Naive B cell (primary cell): ENCODE measurements around the gene GNG4. TPM values are rescaled to one million over a fixed set of nuclear protein-coding genes. Genes with fewer than 3 reads are reported as not detected.
"Not testable (repeated sequence)": the region's sequence is repeated elsewhere in the genome, so short reads cannot be mapped to it uniquely, and the experiment has no call there.

ENCODE experiments used
- ATAC-seq, 2 donors: fragments of 150-1000 bp; cut with Tn5 transposase; 2 replicates each; pipeline ENCODE4 v1.10.0; 2021; ENCODE audit warnings: low read depth in 2 of 2, mild to moderate bottlenecking in 2 of 2, moderate library complexity in 2 of 2
- DNase-seq: peaks from one replicate; pipeline ENCODE4 v3.0.0; 2022
- H3K27ac Mint-ChIP-seq, 6 donors: one replicate each; pipeline ENCODE4 v1.8.0; 2020 to 2022; ENCODE audit warnings: mild to moderate bottlenecking in 6 of 6, mixed read lengths in 6 of 6, moderate library complexity in 5 of 6, inconsistent platforms in 2 of 6
- H3K27me3 Mint-ChIP-seq, 3 donors: one replicate each; pipeline ENCODE4 v1.8.0; 2021 to 2022; ENCODE audit warnings: mixed read lengths in 3 of 3, mild to moderate bottlenecking in 1 of 3
- H3K36me3 Mint-ChIP-seq, 2 donors: one replicate each; pipeline ENCODE4 v1.8.0; 2020 to 2022; ENCODE audit warnings: mixed read lengths in 2 of 2, inconsistent platforms in 1 of 2, mild to moderate bottlenecking in 1 of 2
- H3K4me1 Mint-ChIP-seq, 3 donors: one replicate each; pipeline ENCODE4 v1.8.0; 2020 to 2022; ENCODE audit warnings: mixed read lengths in 3 of 3, inconsistent platforms in 1 of 3, mild to moderate bottlenecking in 1 of 3, moderate library complexity in 1 of 3
- H3K4me3 Mint-ChIP-seq, 8 donors: one replicate each; pipeline ENCODE4 v1.8.0; 2020 to 2022; ENCODE audit warnings: mild to moderate bottlenecking in 8 of 8, mixed read lengths in 8 of 8, moderate library complexity in 8 of 8, inconsistent platforms in 2 of 8
- H3K9me3 Mint-ChIP-seq, 7 donors: one replicate each; pipeline ENCODE4 v1.8.0; 2020 to 2022; ENCODE audit warnings: mixed read lengths in 7 of 7, mild to moderate bottlenecking in 5 of 7, inconsistent platforms in 2 of 7, moderate library complexity in 1 of 7
- polyA plus RNA-seq, 6 donors: library from polyadenylated mRNA; unstranded; fragments of 300-500 nt; fragmentation: Illumina TruSeq; gene quantifications; one replicate each; pipeline ENCODE4 v1.2.3, GENCODE V29; 2021; ENCODE audit warnings: low read depth in 6 of 6

The GNG4 gene
- polyA plus RNA-seq, 6 donors from 2014 or later: not detected

DNA sequence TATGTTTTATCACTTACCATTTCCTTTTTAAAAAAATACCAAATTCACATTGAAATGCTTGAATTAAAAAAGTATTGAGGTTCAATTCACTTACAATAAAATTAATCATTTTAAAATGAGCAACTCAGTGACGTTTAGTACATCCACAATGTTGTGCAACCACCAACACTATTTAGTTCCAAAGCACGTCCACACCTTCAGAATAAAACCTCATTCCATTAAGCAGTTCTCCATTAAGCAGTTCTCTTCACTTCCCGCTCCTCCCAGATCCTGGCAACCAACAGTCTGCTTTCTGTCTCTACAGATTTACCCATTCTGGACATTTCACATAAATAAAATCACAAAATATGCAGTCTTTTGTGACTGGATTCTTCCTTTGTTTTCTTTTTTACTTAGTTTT lies 41.3 kb downstream of the GNG4 start:
- H3K27me3 Mint-ChIP-seq: peaks cover 4 to 24% (median 18%) of the 10 kb centered on the region in 3 donors
- peaks cover 0 to 2% (median 0%) of the 10 kb centered on the region in 7 donors for H3K9me3 Mint-ChIP-seq
- ATAC-seq (no peak), DNase-seq (no peak)
- no peaks in the 10 kb centered on the region for H3K4me1 Mint-ChIP-seq
- H3K36me3 Mint-ChIP-seq: no peaks in the 10 kb centered on the region
- H3K27ac Mint-ChIP-seq: no peak overlapping the region
- no peak overlapping the region for H3K4me3 Mint-ChIP-seq

DNA sequence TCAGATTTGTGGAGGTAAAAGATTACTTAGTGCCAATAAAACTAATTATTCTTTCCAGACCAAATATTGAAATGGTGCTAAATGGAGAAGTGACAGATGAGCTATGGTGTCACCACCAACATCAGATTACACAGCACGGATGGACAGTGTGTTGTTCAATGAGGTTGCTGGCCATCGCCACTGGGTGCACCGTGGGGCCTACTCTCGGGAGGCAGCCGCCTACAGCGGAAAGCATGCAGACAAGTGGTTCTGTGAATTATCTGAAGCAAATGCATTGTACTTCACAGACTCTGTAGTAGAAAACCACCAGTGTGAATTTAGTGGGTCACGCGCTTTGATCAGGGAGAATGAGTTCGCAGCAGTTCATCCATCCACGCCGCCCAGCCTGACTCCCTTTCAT lies 42.3 kb downstream of the GNG4 start:
- H3K4me3 Mint-ChIP-seq: no peak overlapping the region
- no peak for ATAC-seq
- no peaks in the 10 kb centered on the region for H3K36me3 Mint-ChIP-seq
- H3K27ac Mint-ChIP-seq: no peak overlapping the region
- peaks cover 0 to 2% (median 0%) of the 10 kb centered on the region in 7 donors for H3K9me3 Mint-ChIP-seq
- H3K27me3 Mint-ChIP-seq: peaks cover 4 to 24% (median 18%) of the 10 kb centered on the region in 3 donors
- DNase-seq: no peak
- H3K4me1 Mint-ChIP-seq: no peaks in the 10 kb centered on the region

DNA sequence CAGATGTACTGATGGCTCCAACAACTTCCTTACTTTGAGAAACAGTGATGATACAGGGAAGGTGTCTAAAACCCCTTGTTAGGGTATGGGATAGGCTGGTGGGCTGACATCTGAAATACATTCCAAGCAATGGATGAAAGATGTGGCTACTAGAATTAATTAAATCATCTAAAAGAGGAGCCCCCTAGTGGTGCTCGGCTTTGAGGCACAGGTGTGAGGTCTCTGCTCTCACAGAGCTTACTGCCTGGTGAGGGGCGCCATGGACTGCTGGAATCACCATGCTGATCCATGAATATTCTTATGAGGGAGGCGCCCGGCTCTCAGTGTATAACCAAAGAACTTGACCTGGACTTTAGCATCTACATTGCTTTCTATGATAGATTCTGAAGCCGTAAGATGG lies 48.5 kb downstream of the GNG4 start:
- DNase-seq (no peak), ATAC-seq (no peak)
- peaks cover 8 to 20% (median 17%) of the 10 kb centered on the region in 3 donors for H3K27me3 Mint-ChIP-seq
- H3K4me3 Mint-ChIP-seq: no peak overlapping the region
- H3K36me3 Mint-ChIP-seq: no peaks in the 10 kb centered on the region
- no peak overlapping the region for H3K27ac Mint-ChIP-seq
- no peaks in the 10 kb centered on the region for H3K4me1 Mint-ChIP-seq
- H3K9me3 Mint-ChIP-seq: no peaks in the 10 kb centered on the region

DNA sequence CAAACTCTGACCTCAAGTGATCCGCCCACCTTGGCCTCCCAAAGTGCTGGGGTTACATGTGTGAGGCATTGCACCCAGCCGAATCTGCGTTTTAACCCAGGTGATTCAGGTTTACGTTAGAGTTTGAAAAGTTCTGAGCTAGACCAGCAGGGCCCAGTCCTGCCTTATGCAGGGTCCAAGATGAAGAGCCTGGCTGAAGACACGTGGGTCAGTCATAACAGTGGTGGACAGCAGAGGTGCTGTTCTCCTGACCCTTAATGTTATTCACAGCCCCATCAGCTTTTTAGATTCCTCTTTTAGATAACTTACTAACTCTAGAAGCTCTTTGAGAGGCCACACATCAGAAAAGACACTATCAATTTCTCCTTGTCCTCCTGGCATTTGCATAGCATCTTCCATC lies 50.0 kb downstream of the GNG4 start:
- Mint-ChIP-seq H3K36me3 (no peaks in the 10 kb centered on the region), H3K27ac (no peak overlapping the region), H3K4me3 (no peak overlapping the region), H3K9me3 (no peaks in the 10 kb centered on the region), H3K27me3 (peaks cover 6 to 8% (median 8%) of the 10 kb centered on the region in 3 donors), H3K4me1 (no peaks in the 10 kb centered on the region)
- DNase-seq: no peak
- no peak for ATAC-seq

DNA sequence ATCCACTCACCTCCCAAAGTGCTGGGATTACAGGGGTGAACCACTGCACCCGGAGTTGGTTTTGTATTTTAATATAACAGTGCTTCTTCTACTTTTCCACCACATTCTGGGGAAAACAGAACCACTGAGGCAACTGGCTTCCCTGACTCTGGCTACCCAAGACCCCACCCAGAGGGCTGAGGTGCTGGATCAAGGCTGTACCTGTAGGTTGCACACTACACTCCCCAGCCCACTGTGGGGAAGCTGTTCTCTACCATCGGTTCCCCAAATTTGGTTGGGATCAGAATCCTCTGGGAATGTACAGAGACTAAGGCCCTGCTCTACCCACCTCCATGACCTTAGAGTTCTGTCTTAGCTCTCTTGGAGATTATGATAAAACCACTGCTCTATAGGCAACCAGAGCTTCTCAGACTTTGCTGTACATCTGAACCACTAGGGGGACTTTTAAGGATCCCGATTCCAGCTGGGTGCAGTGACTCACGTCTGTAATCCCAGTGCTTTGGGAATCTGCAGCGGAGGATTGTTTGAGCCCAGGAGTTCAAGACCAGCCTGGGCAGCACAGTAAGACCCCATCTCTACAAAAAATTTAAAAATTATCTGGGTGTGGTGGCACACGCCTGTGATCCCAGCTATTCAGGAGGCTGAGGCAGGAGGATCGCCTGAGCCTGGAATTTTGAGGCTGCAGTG lies 51.6 kb downstream of the GNG4 start:
- H3K4me3 Mint-ChIP-seq: no peak overlapping the region
- no peak overlapping the region for H3K27ac Mint-ChIP-seq

DNA sequence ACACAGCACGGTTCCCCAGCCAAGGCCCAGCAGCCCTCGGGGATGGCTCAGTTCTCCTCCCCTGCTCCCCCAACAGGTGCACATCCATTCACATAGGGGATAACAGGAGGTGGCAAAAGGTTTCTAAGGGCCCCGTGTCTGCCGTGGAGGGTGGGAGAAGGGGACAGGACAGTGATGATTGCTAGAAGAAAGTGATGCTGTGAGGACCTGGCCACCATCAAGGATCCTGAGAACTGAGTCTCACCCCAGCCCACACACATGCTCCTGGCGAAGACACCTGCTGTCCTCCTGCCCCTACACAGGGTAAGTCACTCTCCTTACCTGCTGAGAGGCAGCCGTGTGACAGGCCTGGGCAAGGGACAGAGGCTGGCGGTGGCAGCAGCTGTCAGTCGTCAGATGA lies 54.5 kb downstream of the GNG4 start:
- DNase-seq (no peak), ATAC-seq (no peak)
- Mint-ChIP-seq H3K4me1 (peaks cover 0 to 2% (median 0%) of the 10 kb centered on the region in 3 donors), H3K4me3 (no peak overlapping the region), H3K27me3 (peaks cover 17 to 46% (median 32%) of the 10 kb centered on the region in 3 donors), H3K36me3 (peaks cover 0 to 2% of the 10 kb centered on the region in 2 donors), H3K27ac (no peak overlapping the region), H3K9me3 (peaks cover 0 to 27% (median 10%) of the 10 kb centered on the region in 7 donors)

More for the DNA sequence above, 51.6 kb downstream of the GNG4 start:
- DNase-seq (no peak), ATAC-seq (no peak)
- Mint-ChIP-seq H3K4me1 (peaks cover 0 to 2% (median 0%) of the 10 kb centered on the region in 3 donors), H3K36me3 (no peaks in the 10 kb centered on the region), H3K9me3 (peaks cover 0 to 12% (median 0%) of the 10 kb centered on the region in 7 donors), H3K27me3 (peaks cover 7 to 18% (median 11%) of the 10 kb centered on the region in 3 donors)

DNA sequence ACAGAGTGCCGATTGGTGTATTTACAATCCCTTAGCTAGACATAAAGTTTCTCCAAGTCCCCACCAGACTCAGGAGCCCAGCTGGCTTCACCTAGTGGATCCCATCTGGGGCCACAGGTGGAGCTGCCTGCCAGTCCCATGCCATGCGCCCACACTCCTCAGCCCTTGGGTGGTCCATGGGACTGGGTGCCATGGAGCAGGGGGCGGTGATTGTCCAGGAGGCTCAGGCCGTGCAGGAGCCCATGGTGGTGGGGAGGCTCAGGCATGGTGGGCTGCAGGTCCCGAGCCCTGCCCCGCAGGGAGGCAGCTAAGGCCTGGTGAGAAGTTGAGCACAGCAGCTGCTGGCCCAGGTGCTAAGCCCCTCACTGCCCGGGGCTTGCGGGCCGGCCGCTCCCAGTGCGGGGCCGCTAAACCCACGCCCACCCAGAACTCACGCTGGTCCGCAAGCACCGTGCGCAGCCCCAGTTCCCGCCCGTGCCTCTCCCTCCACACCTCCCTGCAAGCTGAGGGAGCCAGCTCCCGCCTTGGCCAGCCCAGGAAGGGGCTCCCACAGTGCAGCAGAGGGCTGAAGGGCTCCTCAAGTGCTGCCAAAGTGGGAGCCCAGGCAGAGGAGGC lies 55.2 kb downstream of the GNG4 start:
- H3K36me3 Mint-ChIP-seq, H3K4me1 Mint-ChIP-seq, H3K27ac Mint-ChIP-seq, DNase-seq, H3K4me3 Mint-ChIP-seq, ATAC-seq: not testable (repeated sequence)
- H3K9me3 Mint-ChIP-seq: peaks cover 4 to 34% (median 17%) of the 10 kb centered on the region in 7 donors
- peaks cover 13 to 47% (median 36%) of the 10 kb centered on the region in 3 donors for H3K27me3 Mint-ChIP-seq

DNA sequence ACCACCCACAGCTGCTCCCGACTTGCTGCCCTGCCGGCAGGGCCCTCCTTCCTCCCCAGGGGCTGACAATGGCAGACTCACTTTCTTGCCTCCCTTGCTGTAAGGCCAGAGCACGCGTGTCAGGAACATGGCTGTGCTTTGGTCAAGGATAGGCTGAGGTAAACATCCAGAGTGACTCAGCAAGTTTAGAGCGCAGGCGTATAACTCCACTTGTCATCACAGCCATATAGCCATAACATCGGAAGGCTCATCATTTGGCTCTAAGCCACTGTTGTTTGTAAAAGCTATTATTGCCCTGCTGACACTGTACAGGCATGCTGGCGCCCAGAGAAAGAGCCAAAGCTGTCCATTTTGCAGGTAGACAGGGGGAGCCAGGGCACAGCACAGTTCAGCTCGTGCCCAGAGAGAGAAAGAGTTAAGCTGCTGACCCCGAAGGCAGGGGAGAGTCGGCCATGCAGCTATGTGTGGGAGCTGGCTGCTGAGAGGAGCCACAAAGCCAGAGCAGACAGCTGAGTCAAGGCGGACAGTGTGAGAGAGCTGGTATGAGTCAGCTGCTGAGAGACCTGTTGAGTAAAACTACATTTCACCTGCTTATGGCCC lies 60.6 kb downstream of the GNG4 start:
- Mint-ChIP-seq H3K4me1 (peaks cover 0 to 2% (median 0%) of the 10 kb centered on the region in 3 donors), H3K4me3 (no peak overlapping the region), H3K27ac (no peak overlapping the region), H3K36me3 (peaks cover 10 to 43% of the 10 kb centered on the region in 2 donors), H3K9me3 (peaks cover 20 to 45% (median 28%) of the 10 kb centered on the region in 7 donors), H3K27me3 (peaks cover 33 to 75% (median 74%) of the 10 kb centered on the region in 3 donors)
- ATAC-seq: no peak
- DNase-seq: no peak

DNA sequence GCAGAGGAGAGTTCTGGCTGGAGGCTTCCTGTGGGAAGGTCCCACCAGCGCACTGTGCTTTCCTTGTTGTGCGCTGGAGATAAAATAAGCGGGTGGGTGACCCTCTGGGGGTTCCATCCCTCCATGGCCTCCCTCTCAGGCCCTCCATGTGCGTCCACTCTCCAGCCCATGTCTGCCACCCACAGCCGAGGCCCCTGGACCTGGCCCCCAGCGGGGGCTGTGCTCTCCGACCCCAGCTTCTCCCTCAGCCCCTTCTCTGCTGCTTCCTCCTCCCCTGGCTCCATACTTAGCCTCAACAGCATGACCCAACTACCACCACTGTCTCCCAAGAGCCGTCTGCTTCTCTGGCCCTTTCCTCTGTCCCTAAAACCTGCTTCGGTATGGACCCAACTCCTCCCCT lies 61.4 kb downstream of the GNG4 start:
- Mint-ChIP-seq H3K4me1 (no peaks in the 10 kb centered on the region), H3K4me3 (peak overlapping the region in 1 of 8 donors; percentile 73), H3K36me3 (peaks cover 10 to 43% of the 10 kb centered on the region in 2 donors), H3K27ac (no peak overlapping the region), H3K27me3 (peaks cover 38 to 71% (median 66%) of the 10 kb centered on the region in 3 donors), H3K9me3 (peaks cover 20 to 44% (median 27%) of the 10 kb centered on the region in 7 donors)
- no peak for DNase-seq
- no peak for ATAC-seq

DNA sequence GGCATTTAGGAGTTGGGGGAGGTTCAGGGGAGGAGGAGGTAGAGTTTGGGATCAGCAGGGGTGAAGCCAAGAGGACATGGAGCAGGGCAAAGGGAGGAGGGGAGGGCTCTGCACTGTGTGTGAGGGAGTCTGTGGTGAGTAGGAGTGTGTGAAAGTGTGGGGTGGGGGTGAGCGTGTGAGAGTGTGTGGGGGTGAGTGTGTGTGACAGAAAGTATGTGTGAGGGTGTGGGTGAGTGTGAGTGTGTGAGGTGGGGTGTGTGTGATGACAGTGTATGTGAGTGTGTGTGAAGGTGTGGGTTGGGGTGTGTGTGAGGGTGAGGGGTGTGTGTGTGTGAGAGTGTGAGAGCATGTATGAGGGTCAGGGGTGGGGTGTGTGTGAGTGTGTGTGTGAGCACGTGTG lies 62.6 kb downstream of the GNG4 start:
- H3K27ac Mint-ChIP-seq: no peak overlapping the region
- peaks cover 40 to 60% (median 59%) of the 10 kb centered on the region in 3 donors for H3K27me3 Mint-ChIP-seq
- DNase-seq (no peak), ATAC-seq (no peak)
- no peak overlapping the region for H3K4me3 Mint-ChIP-seq
- H3K9me3 Mint-ChIP-seq: peaks cover 20 to 44% (median 26%) of the 10 kb centered on the region in 7 donors
- H3K36me3 Mint-ChIP-seq: peaks cover 10 to 43% of the 10 kb centered on the region in 2 donors
- no peaks in the 10 kb centered on the region for H3K4me1 Mint-ChIP-seq

DNA sequence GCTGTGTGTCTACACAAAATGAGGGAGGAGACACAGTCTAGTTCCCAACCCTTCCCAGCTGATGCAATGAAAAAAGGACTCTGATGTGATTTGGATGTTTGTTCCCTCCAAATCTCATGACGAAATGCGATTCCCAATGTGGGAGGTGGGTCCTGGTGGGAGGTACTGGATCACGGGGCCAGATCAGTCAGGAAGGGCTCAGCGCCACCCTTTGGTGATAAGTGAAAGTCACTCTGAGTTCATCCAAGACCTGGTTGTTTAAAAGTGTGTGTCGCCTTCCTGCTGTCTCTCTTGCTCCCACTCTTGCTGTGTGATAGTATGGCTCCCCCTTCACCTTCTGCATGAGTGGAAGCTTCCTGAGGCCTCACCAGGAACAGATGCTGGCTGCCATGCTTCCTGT lies 63.2 kb downstream of the GNG4 start:
- DNase-seq (no peak), ATAC-seq (no peak)
- Mint-ChIP-seq H3K9me3 (peaks cover 23 to 40% (median 27%) of the 10 kb centered on the region in 7 donors), H3K36me3 (peaks cover 10 to 47% of the 10 kb centered on the region in 2 donors), H3K27me3 (peaks cover 40 to 58% (median 53%) of the 10 kb centered on the region in 3 donors), H3K4me3 (no peak overlapping the region), H3K27ac (peak overlapping the region in 1 of 6 donors; percentile 33), H3K4me1 (no peaks in the 10 kb centered on the region)

DNA sequence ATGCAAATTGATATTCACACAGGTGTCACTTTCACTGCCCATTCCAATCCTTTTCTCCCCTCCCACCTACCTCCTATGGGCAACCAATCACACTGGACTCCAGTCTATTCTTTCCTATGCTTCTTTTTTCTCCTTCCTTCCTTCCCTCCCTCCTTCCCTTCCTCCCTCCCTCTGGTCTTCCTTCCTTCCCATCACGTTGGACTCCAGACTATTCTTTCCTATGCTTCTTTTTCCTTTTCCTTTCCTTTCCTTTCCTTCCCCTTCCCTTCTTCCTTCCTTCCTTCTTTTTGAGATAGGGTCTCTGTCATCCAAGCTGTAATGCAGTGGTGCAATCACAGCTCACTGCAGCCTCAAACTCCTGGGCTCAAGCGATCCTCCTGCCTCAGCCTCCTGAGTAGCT lies 64.6 kb downstream of the GNG4 start:
- Mint-ChIP-seq H3K4me1 (no peaks in the 10 kb centered on the region), H3K4me3 (no peak overlapping the region), H3K36me3 (peaks cover 10 to 47% of the 10 kb centered on the region in 2 donors), H3K27me3 (peaks cover 35 to 48% (median 41%) of the 10 kb centered on the region in 3 donors), H3K9me3 (peaks cover 17 to 36% (median 22%) of the 10 kb centered on the region in 7 donors), H3K27ac (no peak overlapping the region)
- no peak for ATAC-seq
- DNase-seq: no peak

DNA sequence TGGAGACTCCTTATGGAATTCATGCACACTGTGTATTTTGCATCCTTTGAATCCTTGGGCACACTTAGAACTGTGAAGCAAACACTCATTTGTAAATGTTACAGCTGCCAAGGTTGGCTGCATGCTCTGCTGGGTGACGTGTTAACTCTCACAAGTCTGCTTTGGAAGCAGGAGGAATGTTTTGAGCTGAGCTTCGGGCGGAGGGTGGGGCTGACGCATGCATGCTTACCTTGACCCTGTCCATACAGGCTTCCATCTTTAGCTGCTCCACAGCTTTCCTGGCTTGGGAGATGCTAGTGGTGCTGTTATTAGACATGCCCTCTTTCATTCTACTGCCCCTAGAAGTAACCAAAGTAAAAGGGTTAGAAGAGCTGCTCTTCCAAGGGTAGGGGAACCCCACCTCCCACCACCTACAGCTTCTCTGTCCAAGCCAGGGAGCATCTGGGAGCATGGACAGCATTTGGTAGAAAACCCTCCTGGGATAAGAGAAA lies 66.0 kb downstream of the GNG4 start:
- Mint-ChIP-seq H3K36me3 (peaks cover under 1 to 32% of the 10 kb centered on the region in 2 donors), H3K27me3 (peaks cover 35 to 44% (median 36%) of the 10 kb centered on the region in 3 donors), H3K4me1 (no peaks in the 10 kb centered on the region), H3K27ac (no peak overlapping the region), H3K9me3 (peaks cover 4 to 25% (median 10%) of the 10 kb centered on the region in 7 donors), H3K4me3 (no peak overlapping the region)
- DNase-seq (no peak), ATAC-seq (no peak)
